Measurements from ENCODE around the gene PCLO.

Gene PCLO

DNA sequence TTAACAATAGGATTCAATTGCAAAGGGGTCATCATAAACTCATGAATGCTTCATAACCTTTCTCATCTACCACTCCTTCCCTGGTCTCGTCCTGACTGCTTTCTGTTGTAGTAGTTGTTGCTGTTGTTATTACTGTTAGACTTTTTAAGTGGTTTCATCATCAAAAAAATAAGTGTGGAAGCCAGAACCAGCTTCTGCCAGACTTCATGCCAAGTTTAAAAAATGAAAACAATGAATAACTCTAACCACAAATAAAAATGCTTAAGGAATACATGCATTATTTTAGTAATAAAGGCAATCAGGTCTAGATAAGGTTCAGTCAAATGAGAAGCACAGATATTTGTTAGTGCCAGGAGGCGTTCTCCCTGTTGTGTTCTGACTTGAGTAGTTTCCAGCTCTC is 85.4 kb downstream of the PCLO start:
- Histone ChIP-seq H3K27me3 (no peaks in the 10 kb centered on the region), H3K9ac (no peak overlapping the region)

DNA sequence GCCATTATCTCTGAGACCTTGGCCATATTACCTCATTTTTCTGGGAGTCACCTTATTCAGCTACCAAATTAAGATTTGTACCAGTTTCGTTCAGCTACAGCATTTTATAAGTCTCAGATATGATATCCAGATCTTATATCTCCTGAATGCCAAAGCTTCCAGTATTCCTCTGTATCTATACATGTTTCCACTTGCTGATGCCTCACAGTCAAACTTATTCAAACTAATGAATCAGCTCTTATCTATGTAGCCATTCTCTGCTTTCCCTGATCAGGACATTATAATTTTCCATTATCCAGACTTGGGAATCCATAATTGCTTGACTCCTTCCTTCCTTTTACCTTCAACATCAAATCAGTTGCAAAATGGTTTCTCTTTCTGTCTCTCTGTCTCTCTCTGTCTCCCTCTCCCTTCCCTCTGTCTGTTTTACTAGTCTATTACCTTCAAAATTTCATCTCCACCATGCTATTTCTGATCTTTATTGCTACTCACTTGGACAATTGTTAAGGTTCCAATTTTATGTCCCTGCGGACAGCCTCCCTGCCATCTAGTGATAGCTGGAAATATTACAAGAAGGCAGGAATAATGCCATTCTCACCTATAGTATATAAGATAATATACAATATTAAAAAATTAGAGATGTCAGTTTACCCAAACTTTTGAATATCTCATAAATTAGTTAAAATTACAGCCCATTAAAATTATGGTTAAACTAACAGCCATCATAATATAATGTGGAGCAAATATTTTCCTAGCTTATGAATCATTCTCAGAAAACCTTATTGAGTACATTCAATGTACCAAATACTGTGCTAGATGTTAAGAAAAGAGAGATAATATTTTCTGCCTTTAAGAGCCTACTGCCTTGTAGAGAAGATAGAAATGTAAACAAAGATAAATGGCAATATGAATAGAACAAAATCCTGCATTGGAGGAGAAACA is 89.8 kb downstream of the PCLO start:
- Histone ChIP-seq H3K27me3 (no peaks in the 10 kb centered on the region), H3K4me3 (no peak overlapping the region), H4K20me1 (no peaks in the 10 kb centered on the region), H3K9me3 (replicated peaks in 1 of 11) (no peaks in the 10 kb centered on the region), H3K27ac (no peak overlapping the region), H3K4me2 (no peak overlapping the region), H3K4me1 (no peaks in the 10 kb centered on the region), H3K36me3 (no peaks in the 10 kb centered on the region), H3K9ac (no peak overlapping the region)
- no peak for TF ChIP-seq Cebpa-rat (IDR thresholded peaks at IDR 0.05)

More for the DNA sequence above, 85.4 kb downstream of the PCLO start:
- no peak overlapping the region for H3K4me2 ChIP-seq
- peaks cover 0 to 10% (median 6%) of the 10 kb centered on the region in 10 experiments; a peak in 8 of 20 replicates for H3K4me1 ChIP-seq
- no peak overlapping the region for H3K27ac ChIP-seq
- H3K4me3 ChIP-seq, result no peak overlapping the region
- H3K9me3 ChIP-seq (replicated peaks in 1 of 11), result 0 out of 22 replicates have a peak, but pooled peaks cover 0 to 3% (median 0%) of the 10 kb centered on the region in 11 experiments
- no peaks in the 10 kb centered on the region for H3K36me3 ChIP-seq
- no peak for TF ChIP-seq Cebpa-rat (IDR thresholded peaks at IDR 0.05)
- H4K20me1 ChIP-seq, result no peaks in the 10 kb centered on the region

DNA sequence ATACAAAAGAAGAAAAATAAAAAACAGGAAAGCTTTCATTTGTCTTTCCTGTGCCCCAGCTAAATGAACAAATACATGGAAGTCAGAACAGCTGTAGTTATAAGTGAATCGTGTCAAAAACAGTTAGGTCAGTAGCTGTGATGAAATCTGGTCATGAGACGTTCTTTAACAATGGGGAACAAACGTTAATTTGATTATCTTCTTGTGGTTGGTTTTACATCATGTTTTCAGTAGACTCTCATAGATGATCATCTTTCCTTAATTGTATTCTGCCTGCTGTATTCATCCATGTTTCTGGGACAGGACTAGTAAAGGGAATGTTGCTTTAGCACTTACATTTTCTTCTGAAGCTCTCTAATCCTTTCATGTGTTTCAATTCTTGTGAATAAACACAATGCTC is 97.0 kb downstream of the PCLO start:
- H3K27me3 ChIP-seq, result no peaks in the 10 kb centered on the region
- TF ChIP-seq Cebpa-rat (IDR thresholded peaks at IDR 0.05), result no peak
- no peaks in the 10 kb centered on the region for H3K9me3 ChIP-seq (replicated peaks in 1 of 11)
- H3K36me3 ChIP-seq, result no peaks in the 10 kb centered on the region
- no peaks in the 10 kb centered on the region for H4K20me1 ChIP-seq
- H3K9ac ChIP-seq, result no peak overlapping the region
- no peak overlapping the region for H3K4me3 ChIP-seq
- no peaks in the 10 kb centered on the region for H3K4me1 ChIP-seq
- no peak overlapping the region for H3K4me2 ChIP-seq
- no peak overlapping the region for H3K27ac ChIP-seq

DNA sequence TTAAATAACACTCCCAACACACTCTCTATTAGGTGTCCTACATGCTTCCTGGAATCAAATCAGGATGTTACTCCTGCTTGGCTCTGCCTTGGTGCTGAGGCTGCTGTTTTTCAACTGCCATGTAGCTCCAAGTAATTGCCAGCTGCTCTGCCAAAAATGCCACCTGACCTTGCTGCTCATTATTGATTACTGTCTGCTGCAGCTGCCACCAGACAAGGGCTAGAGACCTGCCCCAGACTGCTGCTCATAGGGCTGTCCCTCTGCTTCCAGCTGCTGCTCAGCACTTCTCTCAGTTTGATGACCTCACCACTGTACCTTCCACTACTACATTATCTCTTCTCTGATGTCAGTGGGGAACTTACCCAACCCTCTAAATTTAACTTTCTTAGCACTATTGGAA is 102.5 kb downstream of the PCLO start:
- H3K36me3 ChIP-seq, result no peaks in the 10 kb centered on the region
- H3K4me3 ChIP-seq, result no peak overlapping the region
- no peaks in the 10 kb centered on the region for H4K20me1 ChIP-seq
- TF ChIP-seq Cebpa-rat (IDR thresholded peaks at IDR 0.05), result no peak
- H3K4me2 ChIP-seq, result no peak overlapping the region
- H3K27ac ChIP-seq, result no peak overlapping the region
- H3K27me3 ChIP-seq, result no peaks in the 10 kb centered on the region
- H3K9me3 ChIP-seq (replicated peaks in 1 of 11), result no peaks in the 10 kb centered on the region
- H3K4me1 ChIP-seq, result no peaks in the 10 kb centered on the region
- no peak overlapping the region for H3K9ac ChIP-seq

DNA sequence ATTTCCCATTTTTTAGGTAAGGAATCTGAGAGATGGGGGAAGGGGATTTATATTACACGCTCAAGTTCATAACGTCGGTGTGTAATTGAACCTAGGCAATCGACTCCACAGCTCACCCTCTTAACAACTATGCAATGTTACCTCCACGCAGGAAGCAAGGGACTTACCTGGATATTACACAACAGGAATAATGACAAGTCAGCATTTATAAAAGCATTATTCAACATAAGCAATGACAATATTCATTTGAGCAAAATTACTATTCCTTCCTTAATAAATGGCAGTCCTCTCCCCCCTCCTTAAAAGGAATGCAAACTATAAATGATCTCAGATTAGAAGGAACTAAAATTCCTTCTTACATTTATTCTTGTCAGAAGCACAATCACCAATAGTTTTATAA is 104.0 kb downstream of the PCLO start:
- TF ChIP-seq Cebpa-rat (IDR thresholded peaks at IDR 0.05), result no peak
- Histone ChIP-seq H3K27ac (no peak overlapping the region), H4K20me1 (no peaks in the 10 kb centered on the region), H3K36me3 (no peaks in the 10 kb centered on the region), H3K4me3 (no peak overlapping the region), H3K9ac (no peak overlapping the region), H3K4me1 (no peaks in the 10 kb centered on the region), H3K4me2 (no peak overlapping the region), H3K9me3 (replicated peaks in 1 of 11) (no peaks in the 10 kb centered on the region), H3K27me3 (no peaks in the 10 kb centered on the region)

DNA sequence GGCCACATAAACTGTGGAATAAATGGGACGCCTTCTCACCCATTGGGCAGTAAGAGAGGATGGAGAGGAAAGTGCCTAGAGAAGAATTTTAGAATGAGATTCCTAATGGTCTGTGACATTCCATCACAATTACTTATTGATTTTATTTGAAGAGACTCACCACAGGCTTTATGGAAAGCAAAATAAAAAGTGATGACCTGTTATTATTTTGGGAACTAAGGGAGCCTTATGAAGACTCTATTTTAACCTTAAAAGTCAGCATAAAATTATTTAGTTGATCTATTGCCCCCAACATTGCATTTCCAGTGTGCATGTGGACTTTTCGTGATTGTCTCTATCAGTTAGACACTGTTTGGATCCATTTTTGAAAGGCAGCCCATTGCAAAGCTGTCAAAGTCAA is 107.5 kb downstream of the PCLO start:
- Histone ChIP-seq H3K9ac (no peak overlapping the region), H3K36me3 (no peaks in the 10 kb centered on the region), H4K20me1 (no peaks in the 10 kb centered on the region), H3K27me3 (no peaks in the 10 kb centered on the region), H3K4me1 (no peaks in the 10 kb centered on the region), H3K4me3 (no peak overlapping the region), H3K9me3 (replicated peaks in 1 of 11) (no peaks in the 10 kb centered on the region), H3K4me2 (no peak overlapping the region), H3K27ac (no peak overlapping the region)
- no peak for TF ChIP-seq Cebpa-rat (IDR thresholded peaks at IDR 0.05)

DNA sequence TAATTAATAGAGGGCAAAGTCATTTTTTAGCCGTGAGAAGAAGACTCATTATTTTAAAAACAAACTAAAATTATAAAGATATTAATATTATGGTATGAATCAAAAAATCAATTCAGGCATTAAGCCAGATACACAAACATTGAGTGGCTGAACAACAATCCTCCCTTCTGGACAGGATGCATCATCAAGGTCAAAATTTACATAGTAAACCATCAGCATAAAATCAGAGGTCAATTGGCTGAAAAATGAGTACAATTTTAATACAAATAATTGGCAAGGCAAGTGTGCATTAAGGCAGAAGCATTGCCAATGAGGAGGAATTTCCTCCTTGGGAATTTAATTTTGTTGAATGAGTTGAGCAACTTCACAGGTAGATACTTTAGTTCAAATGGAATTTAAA is 108.2 kb downstream of the PCLO start:
- Histone ChIP-seq H3K4me1 (no peaks in the 10 kb centered on the region), H3K36me3 (no peaks in the 10 kb centered on the region), H3K27ac (no peak overlapping the region), H3K4me2 (no peak overlapping the region), H3K4me3 (no peak overlapping the region), H3K9ac (no peak overlapping the region), H3K27me3 (no peaks in the 10 kb centered on the region), H3K9me3 (replicated peaks in 1 of 11) (no peaks in the 10 kb centered on the region), H4K20me1 (no peaks in the 10 kb centered on the region)
- no peak for TF ChIP-seq Cebpa-rat (IDR thresholded peaks at IDR 0.05)

DNA sequence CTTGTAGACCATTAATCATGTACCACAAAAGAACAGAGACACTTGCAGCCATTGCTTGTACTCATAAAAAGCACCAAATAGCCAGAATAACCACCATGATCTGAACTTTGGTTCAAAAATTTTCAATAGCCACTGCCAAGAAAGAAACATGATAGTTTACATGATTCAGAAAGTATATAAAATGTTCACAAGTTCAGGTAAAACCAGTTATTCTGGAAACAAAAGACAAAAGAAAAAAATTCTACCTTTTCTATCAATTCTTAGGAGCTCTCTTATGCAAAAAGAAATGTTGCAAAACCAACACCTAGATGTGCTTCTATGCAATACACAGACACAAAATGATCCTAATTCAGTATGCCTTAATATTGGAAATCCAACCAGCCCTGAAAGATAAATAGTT is 108.7 kb downstream of the PCLO start:
- Histone ChIP-seq H3K4me2 (no peak overlapping the region), H3K36me3 (no peaks in the 10 kb centered on the region), H3K9ac (no peak overlapping the region), H3K27ac (no peak overlapping the region), H3K27me3 (no peaks in the 10 kb centered on the region), H3K4me3 (no peak overlapping the region), H3K9me3 (replicated peaks in 1 of 11) (no peaks in the 10 kb centered on the region), H4K20me1 (no peaks in the 10 kb centered on the region), H3K4me1 (no peaks in the 10 kb centered on the region)
- TF ChIP-seq Cebpa-rat (IDR thresholded peaks at IDR 0.05), result no peak

DNA sequence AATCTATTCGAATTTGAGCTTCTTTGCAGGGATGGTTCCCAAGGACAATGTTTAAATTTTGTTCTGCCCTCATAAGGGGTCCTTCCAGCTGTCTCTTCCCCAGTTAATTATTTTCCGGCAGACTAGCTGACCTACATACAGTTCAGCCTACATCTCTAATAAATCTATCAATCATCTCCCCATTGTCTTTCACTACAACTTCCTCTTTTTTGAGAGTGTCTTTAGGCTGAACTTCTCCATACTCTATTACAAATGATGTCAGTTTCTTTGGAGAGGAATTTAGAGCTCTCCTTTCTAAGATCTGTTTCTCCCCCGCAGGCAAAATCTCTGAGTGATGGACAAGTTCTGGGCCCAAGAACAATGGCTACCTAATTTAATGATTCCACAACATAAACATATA is 122.2 kb downstream of the PCLO start:
- Histone ChIP-seq H3K9me3 (replicated peaks in 1 of 11) (no peaks in the 10 kb centered on the region), H3K27ac (no peak overlapping the region), H3K4me2 (no peak overlapping the region), H3K4me1 (no peaks in the 10 kb centered on the region), H4K20me1 (no peaks in the 10 kb centered on the region), H3K27me3 (no peaks in the 10 kb centered on the region), H3K4me3 (no peak overlapping the region), H3K9ac (no peak overlapping the region), H3K36me3 (no peaks in the 10 kb centered on the region)
- no peak for TF ChIP-seq Cebpa-rat (IDR thresholded peaks at IDR 0.05)

DNA sequence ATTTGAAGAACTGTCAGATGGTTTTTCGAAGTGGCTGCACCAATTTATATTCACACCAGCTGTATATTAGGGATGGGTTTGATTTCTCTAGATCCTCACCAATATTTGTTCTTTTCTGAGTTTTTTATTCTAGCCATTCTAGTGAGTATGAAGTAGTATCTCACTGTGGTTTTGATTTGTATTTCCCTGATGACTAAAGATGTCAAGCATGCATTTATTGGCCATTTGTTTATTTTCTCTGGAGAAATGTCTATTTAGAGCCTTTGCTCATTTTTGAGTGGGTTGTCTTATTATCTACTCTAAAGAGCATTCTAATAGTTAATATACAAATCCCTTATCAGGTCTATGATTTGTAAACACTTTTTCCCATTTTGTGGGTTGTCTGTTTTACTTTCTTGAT is 123.9 kb downstream of the PCLO start:
- Histone ChIP-seq H3K4me3 (no peak overlapping the region), H3K27me3 (no peaks in the 10 kb centered on the region), H3K9me3 (replicated peaks in 1 of 11) (no peaks in the 10 kb centered on the region), H4K20me1 (no peaks in the 10 kb centered on the region), H3K4me2 (no peak overlapping the region), H3K9ac (no peak overlapping the region), H3K27ac (no peak overlapping the region), H3K36me3 (no peaks in the 10 kb centered on the region), H3K4me1 (no peaks in the 10 kb centered on the region)
- no peak for TF ChIP-seq Cebpa-rat (IDR thresholded peaks at IDR 0.05)
